Activated CD4-positive, alpha-beta T cell treated with anti-CD3 and anti-CD28 coated beads for 36 hours (primary cell): ENCODE measurements around the gene ADAMTS17. TPM values are rescaled to one million over a fixed set of nuclear protein-coding genes. Genes with fewer than 3 reads are reported as not detected.

ENCODE experiments used
- ATAC-seq: fragments of 200-7000 bp; cut with Tn5 transposase; one replicate; pipeline ENCODE4 v1.10.0; 2021; ENCODE audit warnings: mild to moderate bottlenecking, moderate library complexity
- CTCF ChIA-PET: fragments of 350-600 bp; sonication (Branson Sonifier 250); formaldehyde crosslinking; loops from one replicate; lab custom pipeline; 2021; ENCODE audit warnings: antibody characterized with exemption; lab: Charles Lee
- POLR2A ChIA-PET: fragments of 350-600 bp; sonication (Branson Sonifier 250); formaldehyde crosslinking; loops from one replicate; lab custom pipeline; 2021; ENCODE audit warnings: antibody characterized with exemption, inconsistent platforms; lab: Charles Lee
- DNase-seq: peaks from one replicate; pipeline ENCODE4 v3.0.0-alpha.2; 2020
- H3K27ac Mint-ChIP-seq: one replicate; pipeline ENCODE4 v1.8.0; 2021; ENCODE audit warnings: mixed read lengths
- H3K27me3 Mint-ChIP-seq: one replicate; pipeline ENCODE4 v1.8.0; 2021; ENCODE audit warnings: mixed read lengths
- H3K36me3 Mint-ChIP-seq: one replicate; pipeline ENCODE4 v1.8.0; 2021; ENCODE audit warnings: low read depth, mixed read lengths
- H3K4me1 Mint-ChIP-seq: one replicate; pipeline ENCODE4 v1.8.0; 2021; ENCODE audit warnings: mixed read lengths
- H3K4me3 Mint-ChIP-seq: one replicate; pipeline ENCODE4 v1.8.0; 2021; ENCODE audit warnings: mild to moderate bottlenecking, moderate library complexity, mixed read lengths
- H3K9me3 Mint-ChIP-seq: one replicate; pipeline ENCODE4 v1.8.0; 2021; ENCODE audit warnings: low read depth, mixed read lengths
- intact Hi-C, 2 experiments: fragments of 100-400 bp; cut with DNase I in 1 of 2; cut with micrococcal nuclease in 1 of 2; formaldehyde crosslinking; loops; one replicate each; pipeline versions ENCODE4 v1.14.2 to v1.15.1; 2022 to 2024; cut with DNase I, micrococcal nuclease
- total RNA-seq, 2 experiments: library from RNA; stranded (reverse); gene quantifications; one replicate each; pipeline ENCODE4 v1.2.3, GENCODE V29; 2021

ADAMTS17 gene
- total RNA-seq, 2 experiments from 2014 or later, result 0.49 to 0.57 TPM

GRCh38 chr15:100057281-100057680 lies 284.5 kb downstream of the ADAMTS17 start:
- H3K27me3 Mint-ChIP-seq, result no peaks in the 10 kb centered on the region
- no peak overlapping the region for H3K4me3 Mint-ChIP-seq
- intact Hi-C loops, result no loop called here
- ATAC-seq, result no peak
- H3K4me1 Mint-ChIP-seq, result no peaks in the 10 kb centered on the region
- ChIA-PET POLR2A (no interaction called here), CTCF (no interaction called here)
- H3K9me3 Mint-ChIP-seq, result no peaks in the 10 kb centered on the region
- no peak for DNase-seq
- H3K27ac Mint-ChIP-seq, result no peak overlapping the region
- H3K36me3 Mint-ChIP-seq, result no peaks in the 10 kb centered on the region

- DNase-seq (no peak), ATAC-seq (no peak)
- no peaks in the 10 kb centered on the region for H3K9me3 Mint-ChIP-seq
- ChIA-PET CTCF (no interaction called here), POLR2A (no interaction called here)
- H3K4me3 Mint-ChIP-seq, result no peak overlapping the region
- H3K4me1 Mint-ChIP-seq, result no peaks in the 10 kb centered on the region
- H3K36me3 Mint-ChIP-seq, result no peaks in the 10 kb centered on the region
- H3K27ac Mint-ChIP-seq, result no peak overlapping the region
- H3K27me3 Mint-ChIP-seq, result no peaks in the 10 kb centered on the region
- intact Hi-C loops, result no loop called here
Observed at GRCh38 chr15:100056411-100057072, 285.2 kb downstream of the ADAMTS17 start.

GRCh38 chr15:100055821-100056220 lies 286.0 kb downstream of the ADAMTS17 start:
- CTCF ChIA-PET, result no interaction called here
- H3K27me3 Mint-ChIP-seq, result no peaks in the 10 kb centered on the region
- ATAC-seq (no peak), DNase-seq (no peak)
- H3K36me3 Mint-ChIP-seq, result no peaks in the 10 kb centered on the region
- no peak overlapping the region for H3K27ac Mint-ChIP-seq
- no peaks in the 10 kb centered on the region for H3K9me3 Mint-ChIP-seq
- POLR2A ChIA-PET, result no interaction called here
- H3K4me3 Mint-ChIP-seq, result no peak overlapping the region
- H3K4me1 Mint-ChIP-seq, result no peaks in the 10 kb centered on the region
- intact Hi-C loops, result no loop called here

- no peaks in the 10 kb centered on the region for H3K9me3 Mint-ChIP-seq
- H3K4me3 Mint-ChIP-seq, result no peak overlapping the region
- intact Hi-C loops, result no loop called here
- ATAC-seq, result no peak
- H3K27me3 Mint-ChIP-seq, result no peaks in the 10 kb centered on the region
- no peaks in the 10 kb centered on the region for H3K4me1 Mint-ChIP-seq
- DNase-seq, result no peak
- ChIA-PET POLR2A (no interaction called here), CTCF (no interaction called here)
- no peak overlapping the region for H3K27ac Mint-ChIP-seq
- no peaks in the 10 kb centered on the region for H3K36me3 Mint-ChIP-seq
Observed at GRCh38 chr15:100054539-100054938, 287.2 kb downstream of the ADAMTS17 start.

- Mint-ChIP-seq H3K36me3 (no peaks in the 10 kb centered on the region), H3K27ac (no peak overlapping the region), H3K4me1 (no peaks in the 10 kb centered on the region), H3K4me3 (no peak overlapping the region), H3K27me3 (no peaks in the 10 kb centered on the region), H3K9me3 (no peaks in the 10 kb centered on the region)
- DNase-seq (no peak), ATAC-seq (no peak)
- intact Hi-C loops, result no loop called here
- ChIA-PET POLR2A (no interaction called here), CTCF (no interaction called here)
Observed at GRCh38 chr15:100053474-100054121, 288.2 kb downstream of the ADAMTS17 start.

GRCh38 chr15:100052716-100053473 lies 288.9 kb downstream of the ADAMTS17 start:
- ATAC-seq (no peak), DNase-seq (no peak)
- Mint-ChIP-seq H3K4me1 (no peaks in the 10 kb centered on the region), H3K36me3 (peaks cover 7% of the 10 kb centered on the region), H3K9me3 (peaks cover 3% of the 10 kb centered on the region), H3K4me3 (no peak overlapping the region), H3K27ac (no peak overlapping the region), H3K27me3 (no peaks in the 10 kb centered on the region)
- ChIA-PET POLR2A (no interaction called here), CTCF (no interaction called here)
- intact Hi-C loops, result no loop called here

- Mint-ChIP-seq H3K36me3 (peaks cover 18% of the 10 kb centered on the region), H3K4me3 (no peak overlapping the region), H3K27me3 (no peaks in the 10 kb centered on the region), H3K9me3 (peaks cover 10% of the 10 kb centered on the region), H3K27ac (no peak overlapping the region), H3K4me1 (no peaks in the 10 kb centered on the region)
- POLR2A ChIA-PET, result no interaction called here
- no peak for DNase-seq
- intact Hi-C loops, result no loop called here
- CTCF ChIA-PET, result interaction anchor here (0.7 to 1.3 kb wide), 2 partner anchors 12 to 59 kb away, joined by 3 to 6 read pairs; no protein-coding TSS in a partner anchor
- ATAC-seq, result no peak
Observed at GRCh38 chr15:100050877-100051786, 290.6 kb downstream of the ADAMTS17 start.

GRCh38 chr15:100049936-100050876 lies 291.6 kb downstream of the ADAMTS17 start:
- ChIA-PET CTCF (interaction anchor here (0.6 kb wide), 1 partner anchor 300 kb away, joined by 3 read pairs; no protein-coding TSS in a partner anchor), POLR2A (no interaction called here)
- Mint-ChIP-seq H3K4me1 (no peaks in the 10 kb centered on the region), H3K27me3 (no peaks in the 10 kb centered on the region), H3K4me3 (no peak overlapping the region), H3K27ac (no peak overlapping the region), H3K9me3 (peaks cover 10% of the 10 kb centered on the region), H3K36me3 (peaks cover 18% of the 10 kb centered on the region)
- no peak for DNase-seq
- intact Hi-C loops, result no loop called here
- no peak for ATAC-seq

- Mint-ChIP-seq H3K27ac (no peak overlapping the region), H3K9me3 (peaks cover 10% of the 10 kb centered on the region), H3K4me1 (no peaks in the 10 kb centered on the region), H3K36me3 (peaks cover 18% of the 10 kb centered on the region), H3K27me3 (no peaks in the 10 kb centered on the region), H3K4me3 (no peak overlapping the region)
- intact Hi-C loops, result no loop called here
- ChIA-PET CTCF (no interaction called here), POLR2A (no interaction called here)
- no peak for ATAC-seq
- DNase-seq, result no peak
Observed at GRCh38 chr15:100049483-100049882, 292.3 kb downstream of the ADAMTS17 start.

- Mint-ChIP-seq H3K27ac (no peak overlapping the region), H3K9me3 (peaks cover 10% of the 10 kb centered on the region), H3K4me1 (no peaks in the 10 kb centered on the region), H3K36me3 (peaks cover 18% of the 10 kb centered on the region), H3K27me3 (no peaks in the 10 kb centered on the region), H3K4me3 (no peak overlapping the region)
- ChIA-PET POLR2A (no interaction called here), CTCF (interaction anchor here (0.5 kb wide), 1 partner anchor 22 kb away, joined by 3 read pairs; no protein-coding TSS in a partner anchor)
- ATAC-seq (no peak), DNase-seq (no peak)
- intact Hi-C loops, result no loop called here
Observed at GRCh38 chr15:100048736-100049135, 293.0 kb downstream of the ADAMTS17 start.
